Heart right ventricle (tissue), 16 donors: ENCODE results near the gene FAM76A. TPM values are rescaled to one million over a fixed set of nuclear protein-coding genes. Genes with fewer than 3 reads are reported as not detected.

Experiments used
- ATAC-seq, 8 donors: fragments of 200-7000 bp; cut with Tn5 transposase; one replicate each; pipeline ENCODE4 v1.9.1; 2020; ENCODE audit warnings: mild to moderate bottlenecking in 8 of 8, moderate library complexity in 8 of 8, moderate number of reproducible peaks in 1 of 8
- DNase-seq, 2 donors: peaks; one replicate each; pipeline ENCODE4 v3.0.0-alpha.2; 2020
- H3K27ac ChIP-seq, 10 donors: fragments of 200-600 bp; sonication (generic) in 2 of 10; one replicate each; pipeline versions ENCODE4 v1.5.0 to v1.8.0; 2020 to 2022; ENCODE audit warnings: mild to moderate bottlenecking in 3 of 10
- H3K27me3 ChIP-seq, 7 donors: fragments of 200-600 bp; one replicate each; pipeline ENCODE4 v1.8.0; 2021 to 2022; ENCODE audit warnings: mild to moderate bottlenecking in 2 of 7
- H3K36me3 ChIP-seq, 9 donors: fragments of 200-600 bp; sonication (generic) in 1 of 9; one replicate each; pipeline versions ENCODE4 v1.5.0 to v1.8.0; 2020 to 2022; ENCODE audit warnings: mild to moderate bottlenecking in 2 of 9
- H3K4me1 ChIP-seq, 9 donors: fragments of 200-600 bp; sonication (generic) in 1 of 9; one replicate each; pipeline versions ENCODE4 v1.5.0 to v1.8.0; 2020 to 2022; ENCODE audit warnings: mild to moderate bottlenecking in 4 of 9
- H3K4me3 ChIP-seq, 10 donors: fragments of 200-600 bp; sonication (generic) in 2 of 10; one replicate each; pipeline versions ENCODE4 v1.5.0 to v1.8.0; 2020 to 2022; ENCODE audit warnings: mild to moderate bottlenecking in 7 of 10, moderate library complexity in 2 of 10
- H3K9me3 ChIP-seq, 11 donors: fragments of 200-600 bp in 10 of 11; sonication (generic) in 2 of 11; one replicate each; pipeline versions ENCODE4 v1.5.0 to v1.8.0; 2013 to 2022; ENCODE audit warnings: mild to moderate bottlenecking in 2 of 11, control low read depth in 1 of 11, moderate library complexity in 1 of 11
- CTCF ChIP-seq, 9 donors: fragments of 200-600 bp; sonication (generic) in 2 of 9; IDR thresholded peaks; one replicate each; pipeline versions ENCODE4 v1.5.0 to v1.8.0; 2021 to 2022; ENCODE audit warnings: antibody characterized with exemption in 9 of 9, mild to moderate bottlenecking in 5 of 9, moderate library complexity in 1 of 9
- WGBS, 2 donors: extraction: QIAGEN DNeasy Blood & Tissue Kit; methylation state at CpG; one replicate each; pipeline ENCODE4 v1.1.7; 2013; ENCODE audit warnings: inconsistent platforms in 1 of 2; 5-methylcytosine and 5-hydroxymethylcytosine counted together
- intact Hi-C, 10 donors: fragments of 100-400 bp; cut with DNase I; formaldehyde crosslinking; loops; one replicate each; pipeline versions ENCODE4 v1.11.1 to v1.14.2; 2022
- polyA plus RNA-seq, 2 donors: library from polyadenylated mRNA; stranded (reverse); fragments of 200-250 nt; gene quantifications; one replicate each; pipeline ENCODE4 v1.2.3, GENCODE V29; 2013
- total RNA-seq, 10 donors: library from RNA; stranded (reverse); fragmentation: NEBNext Ultra II Directional in 3 of 10; extraction: Animal tissue kit (Norgen Biotek cat#: 25700) in 3 of 10; gene quantifications; one replicate each; pipeline versions ENCODE4 v1.2.1 to v1.2.4, GENCODE V29; 2021 to 2023
- donor health status: Arrhythmogenic right ventricular cardiomyopathy.
- donor health status: ischemic (EF 13 %, LVEDD 7.1; RV severe dilation, severe dysfunction).
- donor health status: healthy with polysubstance abuse.
- donor health status: DM: no; HTN: yes; CAD: no.
- donor health status: DM: no; HTN: no; CAD: no.
- donor health status: ischemic (EF 25% LVEDD 6.9; RV normal size, moderate dysfunction).
- donor health status: ischemic (EF 25% LVEDD 5.7; RV mildly dilated, moderate dysfunction).
- donor health status: healthy.
- donor health status: DM: yes; HTN: yes; CAD: no.
- donor health status: Ischemic cardiomyopathy.
- donor health status: ischemic (EF 35%, LVEDD 5.7; RV mildly dilated, moderate dysfunction).
- donor health status: nonischemic (EF 11% LVEDD 7.7; RV severe dilation, severe dysfunction).
- donor health status: DM: yes; HTN: yes; CAD: no.
- donor health status: PGD.
- donor health status: ischemic (EF 29% LVEDD 5.4; RV normal size, mild dysfunction).
- donor health status: nonischemic (EF 23%, LVEDD 6.1; RV moderate dilation, normal function).

Gene FAM76A
- total and polyA plus RNA-seq, 12 donors, result 2.8 to 15.1 (median 12.7) TPM

- Histone ChIP-seq H3K27ac (no peak overlapping the region), H3K4me3 (no peak overlapping the region), H3K4me1 (no peaks in the 10 kb centered on the region), H3K9me3 (peaks cover 0 to 7% (median 0%) of the 10 kb centered on the region in 11 donors), H3K27me3 (peaks cover 0 to 7% (median 0%) of the 10 kb centered on the region in 7 donors), H3K36me3 (no peaks in the 10 kb centered on the region)
- WGBS, 2 donors, result 96 to 100% methylated on average over 2 of the region's 2 CpGs
- DNase-seq (no peak), ATAC-seq (no peak)
- TF ChIP-seq CTCF (IDR thresholded peaks at IDR 0.05), result no peak
- intact Hi-C loops, result no loop called here
These were observed 15.2 kb upstream of the FAM76A start for GRCh38 chr1:27710574-27710973.

- Histone ChIP-seq H3K9me3 (peaks cover 0 to 16% (median 4%) of the 10 kb centered on the region in 11 donors), H3K36me3 (no peaks in the 10 kb centered on the region), H3K4me1 (no peaks in the 10 kb centered on the region), H3K4me3 (no peak overlapping the region), H3K27me3 (peaks cover 0 to 13% (median 0%) of the 10 kb centered on the region in 7 donors), H3K27ac (no peak overlapping the region)
- DNase-seq, result no peak
- TF ChIP-seq CTCF (IDR thresholded peaks at IDR 0.05), result no peak
- intact Hi-C loops, result no loop called here
- ATAC-seq, result no peak
- 55 to 59% methylated on average over 3 of the region's 3 CpGs for WGBS, 2 donors
These were observed 12.5 kb upstream of the FAM76A start for GRCh38 chr1:27713139-27713725.

GRCh38 chr1:27713869-27714513 lies 11.8 kb upstream of the FAM76A start:
- H3K4me1 ChIP-seq, result no peaks in the 10 kb centered on the region
- intact Hi-C loops, result no loop called here
- TF ChIP-seq CTCF (IDR thresholded peaks at IDR 0.05), result no peak
- H3K36me3 ChIP-seq, result no peaks in the 10 kb centered on the region
- H3K4me3 ChIP-seq, result no peak overlapping the region
- ATAC-seq (no peak), DNase-seq (no peak)
- H3K9me3 ChIP-seq, result peaks cover 0 to 10% (median 4%) of the 10 kb centered on the region in 11 donors
- WGBS, 2 donors, result 73 to 75% methylated on average over 3 of the region's 3 CpGs
- H3K27me3 ChIP-seq, result peaks cover 0 to 13% (median 0%) of the 10 kb centered on the region in 7 donors
- H3K27ac ChIP-seq, result no peak overlapping the region

- intact Hi-C loops, result loop anchor here in 1 of 10 donors (5.0 kb wide), 1 partner anchor 39 kb away; no protein-coding TSS in a partner anchor
- no peak for ATAC-seq
- DNase-seq, result no peak
- Histone ChIP-seq H3K4me1 (no peaks in the 10 kb centered on the region), H3K27me3 (peaks cover 0 to 13% (median 0%) of the 10 kb centered on the region in 7 donors), H3K27ac (no peak overlapping the region), H3K4me3 (no peak overlapping the region), H3K9me3 (peaks cover 0 to 10% (median 4%) of the 10 kb centered on the region in 11 donors), H3K36me3 (no peaks in the 10 kb centered on the region)
- 74 to 78% methylated on average over 2 of the region's 2 CpGs for WGBS, 2 donors
- TF ChIP-seq CTCF (IDR thresholded peaks at IDR 0.05), result no peak
These were observed 9.4 kb upstream of the FAM76A start for GRCh38 chr1:27716262-27716895.
